Measurements from ENCODE around the gene SLC15A1.

Gene SLC15A1

DNA sequence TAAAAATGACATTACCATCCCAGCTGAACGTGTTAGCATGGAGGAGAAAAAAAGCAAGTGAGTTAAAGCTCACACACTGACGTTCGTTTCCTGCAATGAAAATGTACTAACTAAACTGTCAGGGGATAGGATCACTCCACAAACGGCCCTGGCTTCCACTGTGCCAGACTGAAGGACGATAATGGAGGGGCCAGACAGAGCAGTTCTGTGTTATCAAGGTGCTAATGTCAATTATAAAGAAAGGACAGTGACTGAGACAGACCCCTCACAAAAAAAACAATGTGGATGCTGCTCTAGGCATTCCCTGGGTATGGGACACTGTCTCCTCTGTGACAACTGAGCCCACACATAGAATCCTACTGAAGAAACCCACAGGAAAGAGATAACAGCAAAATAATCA is 43.7 kb upstream of the SLC15A1 start:
- no peak overlapping the region for H3K27ac ChIP-seq
- 0 out of 2 replicates have a peak, but pooled peaks have one; percentile 5 for TF ChIP-seq CTCF (conservative IDR thresholded peaks at IDR 0.05)
- TF ChIP-seq ZFX (IDR thresholded peaks at IDR 0.05), result no peak

DNA sequence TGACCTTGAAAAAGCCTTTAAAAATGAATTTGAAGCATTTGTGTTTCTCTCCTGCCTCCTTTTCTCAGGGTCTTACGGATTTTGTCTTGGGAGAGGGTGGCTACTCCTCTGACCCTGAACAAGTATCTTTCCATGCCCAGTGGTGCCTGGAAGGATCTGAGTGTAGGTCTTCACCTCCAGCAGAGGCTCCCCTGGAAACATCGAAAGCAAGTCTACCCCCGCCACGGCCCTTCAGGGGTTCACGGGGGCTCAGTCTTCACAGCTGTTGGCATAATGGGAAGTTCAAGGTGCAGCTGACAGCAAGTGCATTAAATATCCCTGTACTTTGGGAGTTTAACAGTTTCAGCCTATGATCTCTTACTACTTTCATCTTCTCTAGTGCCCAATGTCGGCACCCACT is 42.7 kb upstream of the SLC15A1 start:
- no peak for TF ChIP-seq ZFX (IDR thresholded peaks at IDR 0.05)
- TF ChIP-seq CTCF (conservative IDR thresholded peaks at IDR 0.05), result no peak

GRCh38 chr13:98794498-98794897 is 42.0 kb upstream of the SLC15A1 start:
- TF ChIP-seq CTCF (conservative IDR thresholded peaks at IDR 0.05) (no peak), ZFX (IDR thresholded peaks at IDR 0.05) (no peak)
- H3K27ac ChIP-seq, result no peak overlapping the region

More for the DNA sequence above, 42.7 kb upstream of the SLC15A1 start:
- H3K27ac ChIP-seq, result no peak overlapping the region

DNA sequence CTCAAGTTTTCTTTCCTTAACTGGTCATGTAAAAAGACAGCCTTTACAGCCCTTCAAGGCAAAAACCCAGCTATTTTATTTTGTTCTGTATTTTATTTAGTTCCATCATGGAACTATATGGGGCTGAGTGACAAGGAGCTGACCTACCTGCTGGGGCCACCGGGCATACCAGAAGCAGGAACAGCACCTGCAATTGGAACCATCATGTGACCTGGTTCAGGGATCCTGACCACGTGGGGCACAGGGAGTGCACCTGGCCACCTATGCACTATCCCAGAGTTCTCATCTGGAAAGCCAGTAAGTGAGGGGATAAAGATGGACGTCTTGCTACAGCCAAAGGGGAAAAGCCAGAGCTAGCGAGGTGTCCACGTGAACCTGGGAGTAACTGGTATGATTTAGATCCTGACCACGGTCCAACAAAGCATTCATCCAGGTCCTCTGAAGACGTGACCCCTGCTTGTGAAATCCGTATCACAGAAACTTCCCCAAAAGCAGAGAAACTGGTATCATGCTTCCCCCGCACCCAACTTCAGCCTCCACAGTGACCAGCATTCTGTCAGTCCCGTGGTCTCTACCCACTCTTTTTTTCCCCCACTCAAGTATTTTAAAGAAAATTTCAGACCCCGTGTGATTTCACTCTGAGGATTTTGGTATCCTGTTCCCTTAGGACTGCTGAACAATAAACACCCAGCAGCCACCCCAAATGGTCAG is 40.5 kb upstream of the SLC15A1 start:
- H3K27ac ChIP-seq, result peak overlapping the region; percentile 32; the same call in 1 of the 2 replicates

DNA sequence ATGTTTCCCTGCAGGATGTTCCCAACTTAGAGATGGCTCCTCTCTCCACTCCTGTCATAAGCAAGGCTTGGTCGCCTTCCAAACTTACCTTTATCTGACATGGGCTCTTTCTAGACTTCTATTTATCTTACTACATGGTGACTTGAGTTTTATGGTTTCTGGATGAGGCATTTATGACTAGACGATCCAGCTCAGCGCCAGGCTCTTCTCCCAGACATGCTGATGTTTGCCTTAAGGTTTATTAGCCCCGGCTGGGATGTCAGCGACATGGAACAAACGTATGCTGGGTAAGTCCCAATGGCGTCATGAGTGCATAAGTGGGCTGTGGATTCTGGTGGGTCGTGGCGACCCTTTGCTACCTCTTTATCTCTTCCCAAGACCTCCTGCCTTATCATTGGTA is 39.8 kb upstream of the SLC15A1 start:
- TF ChIP-seq ZFX (IDR thresholded peaks at IDR 0.05) (no peak), CTCF (conservative IDR thresholded peaks at IDR 0.05) (no peak)

More for the DNA sequence above, 40.5 kb upstream of the SLC15A1 start:
- TF ChIP-seq ZFX (IDR thresholded peaks at IDR 0.05), result no peak
- TF ChIP-seq CTCF (conservative IDR thresholded peaks at IDR 0.05), result no peak

GRCh38 chr13:98791611-98792010 is 39.1 kb upstream of the SLC15A1 start:
- no peak overlapping the region for H3K27ac ChIP-seq
- TF ChIP-seq CTCF (conservative IDR thresholded peaks at IDR 0.05) (no peak), ZFX (IDR thresholded peaks at IDR 0.05) (no peak)

More for the DNA sequence above, 39.8 kb upstream of the SLC15A1 start:
- H3K27ac ChIP-seq, result peak overlapping the region; percentile 32; the same call in 1 of the 2 replicates

- H3K27ac ChIP-seq, result no peak overlapping the region
- no peak for TF ChIP-seq ZFX (IDR thresholded peaks at IDR 0.05)
- TF ChIP-seq CTCF (conservative IDR thresholded peaks at IDR 0.05), result no peak
Observed at GRCh38 chr13:98787996-98788395, 35.5 kb upstream of the SLC15A1 start.
